ENCODE data around the gene FLOT1. TPM values are rescaled to one million over a fixed set of nuclear protein-coding genes. Genes with fewer than 3 reads are reported as not detected.
A peak's percentile ranks its signal among the peaks of the same experiment; 100 is the strongest.
"Not testable (repeated sequence)": the region's sequence is repeated elsewhere in the genome, so short reads cannot be mapped to it uniquely, and the experiment has no call there.

Gene FLOT1
- total RNA-seq, 1 donor from 2014 or later = 20.0 TPM

GRCh38 chr6:30722280-30723112 lies 20.0 kb downstream of the FLOT1 start:
- FAIRE-seq (no peak), DNase-seq (ENCODE audit: low read depth) (peak; percentile 66)
- Histone ChIP-seq H3K36me3 (ENCODE audit: control insufficient read depth, insufficient read depth, low read length) (peaks cover 17% of the 10 kb centered on the region), H3K27me3 (ENCODE audit: control insufficient read depth, insufficient read depth, low read length) (no peaks in the 10 kb centered on the region), H3K4me3 (ENCODE audit: low read depth, low read length) (peak overlapping the region; percentile 82)
- TF ChIP-seq CTCF (IDR thresholded peaks at IDR 0.05; ENCODE audit: insufficient read depth, low read length, severe bottlenecking) = peak; percentile 87

- Histone ChIP-seq H3K4me3 (ENCODE audit: low read depth, low read length) (peak overlapping the region; percentile 82), H3K36me3 (ENCODE audit: control insufficient read depth, insufficient read depth, low read length) (peaks cover 17% of the 10 kb centered on the region)
- FAIRE-seq; H3K27me3 ChIP-seq (ENCODE audit: control insufficient read depth, insufficient read depth, low read length); DNase-seq (ENCODE audit: low read depth): not testable (repeated sequence)
Measured at GRCh38 chr6:30722025-30722279, 20.5 kb downstream of the FLOT1 start.

- DNase-seq (ENCODE audit: low read depth) = peak; percentile 61
- H3K36me3 ChIP-seq (ENCODE audit: control insufficient read depth, insufficient read depth, low read length) = peaks cover 17% of the 10 kb centered on the region
Measured at GRCh38 chr6:30721198-30722024, 21.1 kb downstream of the FLOT1 start.

GRCh38 chr6:30720738-30721197 lies 21.7 kb downstream of the FLOT1 start:
- DNase-seq (ENCODE audit: low read depth) (no peak), FAIRE-seq (no peak)
- H3K36me3 ChIP-seq (ENCODE audit: control insufficient read depth, insufficient read depth, low read length) = peaks cover 17% of the 10 kb centered on the region
- no peaks in the 10 kb centered on the region for H3K27me3 ChIP-seq (ENCODE audit: control insufficient read depth, insufficient read depth, low read length)
- peak overlapping the region; percentile 82 for H3K4me3 ChIP-seq (ENCODE audit: low read depth, low read length)
- TF ChIP-seq CTCF (IDR thresholded peaks at IDR 0.05; ENCODE audit: insufficient read depth, low read length, severe bottlenecking) = no peak

More at GRCh38 chr6:30721198-30722024, 21.1 kb downstream of the FLOT1 start:
- Histone ChIP-seq H3K4me3 (ENCODE audit: low read depth, low read length) (peak overlapping the region; percentile 82), H3K27me3 (ENCODE audit: control insufficient read depth, insufficient read depth, low read length) (no peaks in the 10 kb centered on the region)
- TF ChIP-seq CTCF (IDR thresholded peaks at IDR 0.05; ENCODE audit: insufficient read depth, low read length, severe bottlenecking) = peak; percentile 32
- FAIRE-seq = no peak

GRCh38 chr6:30719791-30720737 lies 22.4 kb downstream of the FLOT1 start, which contains the start of gene TUBB:
Gene TUBB (plus strand): TSS chr6:30720352. CDS start chr6:30720507, 155 bp downstream.
- Histone ChIP-seq H3K27me3 (ENCODE audit: control insufficient read depth, insufficient read depth, low read length) (no peaks in the 10 kb centered on the region), H3K36me3 (ENCODE audit: control insufficient read depth, insufficient read depth, low read length) (peaks cover 17% of the 10 kb centered on the region), H3K4me3 (ENCODE audit: low read depth, low read length) (peak within 1 kb of the TSS; percentile 82)
- no peak for TF ChIP-seq CTCF (IDR thresholded peaks at IDR 0.05; ENCODE audit: insufficient read depth, low read length, severe bottlenecking)
- FAIRE-seq (no peak), DNase-seq (ENCODE audit: low read depth) (peak; percentile 94)

Measured in bronchial epithelial cell (primary cell).